Measurements from ENCODE around the gene REG4.

GRCh38 chr1:119814288-119814687 lies 3.0 kb upstream of the REG4 start:
- TF ChIP-seq CTCF (IDR thresholded peaks at IDR 0.05; ENCODE audit: low read depth, low read length) (no peak), EZH2phosphoT487 (IDR thresholded peaks at IDR 0.05; ENCODE audit: low read depth) (no peak)

Data from OCI-LY3 (cell line).